Natural killer cell (primary cell): ENCODE data around the gene C1GALT1C1. TPM values are rescaled to one million over a fixed set of nuclear protein-coding genes. Genes with fewer than 3 reads are reported as not detected.

ENCODE experiments used
- ATAC-seq, 3 donors: fragments of 150-1000 bp in 2 of 3; fragments of 200-7000 bp in 1 of 3; cut with Tn5 transposase; 1 replicate in 1 of 3; 2 replicates in 2 of 3; pipeline ENCODE4 v1.10.0; 2021; ENCODE audit warnings: mild to moderate bottlenecking in 2 of 3, moderate library complexity in 2 of 3
- DNase-seq, 2 donors: peaks; one replicate each; pipeline versions ENCODE4 v3.0.0 to v3.0.0-alpha.2; 2013 to 2021; ENCODE audit warnings: mixed read lengths in 1 of 2
- H3K27ac ChIP-seq: one replicate; pipeline ENCODE4 v1.5.1; 2013; ENCODE audit warnings: mild to moderate bottlenecking, low read length
- H3K27me3 ChIP-seq: one replicate; pipeline ENCODE4 v1.6.1; 2013; ENCODE audit warnings: low read length; ENCODE audit not compliant: control insufficient read depth, insufficient read depth
- H3K36me3 ChIP-seq: one replicate; pipeline ENCODE4 v1.6.1; 2013; ENCODE audit warnings: low read length; ENCODE audit not compliant: control insufficient read depth, insufficient read depth
- H3K4me1 ChIP-seq: one replicate; pipeline ENCODE4 v1.6.1; 2013; ENCODE audit warnings: low read length; ENCODE audit not compliant: control insufficient read depth, insufficient read depth
- H3K4me3 ChIP-seq: one replicate; pipeline ENCODE4 v1.5.1; 2013; ENCODE audit warnings: low read length
- H3K9me3 ChIP-seq: one replicate; pipeline ENCODE4 v1.6.1; 2013; ENCODE audit warnings: low read length; ENCODE audit not compliant: control insufficient read depth, insufficient read depth
- H3K27ac Mint-ChIP-seq, 2 donors: one replicate each; pipeline ENCODE4 v1.8.0; 2022; ENCODE audit warnings: mild to moderate bottlenecking in 2 of 2, mixed read lengths in 2 of 2, moderate library complexity in 1 of 2
- H3K27me3 Mint-ChIP-seq, 2 donors: one replicate each; pipeline ENCODE4 v1.8.0; 2022; ENCODE audit warnings: low read depth in 2 of 2, mixed read lengths in 2 of 2
- H3K36me3 Mint-ChIP-seq: one replicate; pipeline ENCODE4 v1.8.0; 2022; ENCODE audit warnings: mixed read lengths
- H3K4me1 Mint-ChIP-seq, 2 donors: one replicate each; pipeline ENCODE4 v1.8.0; 2022; ENCODE audit warnings: mixed read lengths in 2 of 2
- H3K4me3 Mint-ChIP-seq: one replicate; pipeline ENCODE4 v1.8.0; 2022; ENCODE audit warnings: mild to moderate bottlenecking, moderate library complexity, mixed read lengths
- H3K9me3 Mint-ChIP-seq, 2 donors: one replicate each; pipeline ENCODE4 v1.8.0; 2022; ENCODE audit warnings: mixed read lengths in 2 of 2
- WGBS: methylation state at CpG from one replicate; pipeline ENCODE4 v1.1.7; 2013; ENCODE audit warnings: missing lambda C conversion rate; ENCODE audit not compliant: insufficient coverage; 5-methylcytosine and 5-hydroxymethylcytosine counted together
- intact Hi-C: fragments of 100-400 bp; cut with micrococcal nuclease; formaldehyde crosslinking; loops from one replicate; pipeline ENCODE4 v1.14.2; 2022
- total RNA-seq, 4 donors: library from RNA; stranded (reverse); fragments of 120-200 nt in 1 of 4; gene quantifications; one replicate each; pipeline versions ENCODE4 v1.2.3 to v1.2.4, GENCODE V29; 2013 to 2022
- TF ChIP-seq, protein P1 (sequence below): fragments of 200-600 bp; IDR thresholded peaks from one replicate; pipeline ENCODE4 v1.8.0; 2022; ENCODE audit warnings: antibody characterized with exemption

The C1GALT1C1 gene
- total RNA-seq: 1 to 10 TPM; 6.2 to 9.7 (median 6.7) TPM
- total RNA-seq (2013): 22.0 TPM

DNA sequence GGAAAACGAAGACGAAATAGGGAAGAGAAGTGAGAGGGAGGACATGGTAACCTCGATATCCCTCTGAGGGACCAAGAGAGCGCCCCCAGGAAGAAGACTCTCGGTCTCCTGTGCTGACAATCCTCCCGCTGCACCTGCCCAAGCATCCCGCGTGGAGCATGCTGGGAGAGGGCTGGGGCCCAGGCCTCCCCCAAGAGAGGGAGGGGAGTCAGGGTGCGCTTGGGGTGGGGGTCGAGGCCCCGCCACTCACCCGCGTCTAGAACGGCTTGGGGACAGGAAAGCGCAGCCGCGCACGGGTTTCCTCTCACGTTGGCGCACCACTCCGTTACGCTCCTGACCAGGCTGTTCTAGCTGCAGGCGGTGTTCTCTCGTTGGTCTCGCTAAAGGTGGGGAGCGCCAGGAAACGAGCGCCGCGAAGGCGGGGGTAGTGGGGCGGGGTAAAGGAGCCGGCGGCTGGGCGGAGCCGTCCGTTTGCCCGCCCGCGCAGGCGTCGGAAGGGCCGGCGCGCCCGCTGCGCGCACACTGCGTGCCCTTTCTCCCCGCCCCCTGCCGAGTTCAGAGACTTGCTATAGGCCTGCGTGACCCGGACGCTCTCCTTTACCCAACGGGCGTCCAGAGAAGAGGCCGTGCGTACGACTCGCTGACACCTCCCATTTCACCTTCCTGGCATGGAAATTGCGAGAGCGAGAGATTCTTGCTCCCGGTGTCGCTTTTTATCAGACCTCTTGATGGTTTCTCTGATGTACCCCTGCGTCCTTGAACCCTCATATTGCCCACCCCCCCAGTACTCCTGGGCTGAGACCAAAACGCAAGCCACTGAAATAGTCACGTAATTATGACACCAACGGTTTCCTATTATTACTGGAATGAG, at the start of gene C1GALT1C1:
Gene C1GALT1C1 (minus strand): TSS at position 388 of the 871 bp plus-strand sequence. CDS start 2,888 bp downstream, outside the sequence.
- Histone ChIP-seq H3K9me3 (no peaks in the 10 kb centered on the region), H3K4me3 (peak within 1 kb of the TSS; percentile 70), H3K27ac (peak within 1 kb of the TSS; percentile 98), H3K4me1 (peaks cover 6% of the 10 kb centered on the region), H3K36me3 (no peaks in the 10 kb centered on the region), H3K27me3 (no peaks in the 10 kb centered on the region)
- WGBS: under 1% methylated on average over 68 of the region's 68 CpGs
- Mint-ChIP-seq H3K27ac (peak within 1 kb of the TSS; percentile 92 to 99), H3K4me1 (peaks cover 5 to 10% of the 10 kb centered on the region in 2 donors), H3K36me3 (no peaks in the 10 kb centered on the region), H3K4me3 (peak within 1 kb of the TSS; percentile 93), H3K9me3 (no peaks in the 10 kb centered on the region), H3K27me3 (no peaks in the 10 kb centered on the region)
- DNase-seq (peak; percentile 83 to 95), ATAC-seq (peak; percentile 92 to 98 (median 93))
- intact Hi-C loops: loop anchor here (1.0 kb wide), 2 partner anchors 26 to 69 kb away; partner anchors contain the start of gene MCTS1
- TF ChIP-seq, protein P1, sequence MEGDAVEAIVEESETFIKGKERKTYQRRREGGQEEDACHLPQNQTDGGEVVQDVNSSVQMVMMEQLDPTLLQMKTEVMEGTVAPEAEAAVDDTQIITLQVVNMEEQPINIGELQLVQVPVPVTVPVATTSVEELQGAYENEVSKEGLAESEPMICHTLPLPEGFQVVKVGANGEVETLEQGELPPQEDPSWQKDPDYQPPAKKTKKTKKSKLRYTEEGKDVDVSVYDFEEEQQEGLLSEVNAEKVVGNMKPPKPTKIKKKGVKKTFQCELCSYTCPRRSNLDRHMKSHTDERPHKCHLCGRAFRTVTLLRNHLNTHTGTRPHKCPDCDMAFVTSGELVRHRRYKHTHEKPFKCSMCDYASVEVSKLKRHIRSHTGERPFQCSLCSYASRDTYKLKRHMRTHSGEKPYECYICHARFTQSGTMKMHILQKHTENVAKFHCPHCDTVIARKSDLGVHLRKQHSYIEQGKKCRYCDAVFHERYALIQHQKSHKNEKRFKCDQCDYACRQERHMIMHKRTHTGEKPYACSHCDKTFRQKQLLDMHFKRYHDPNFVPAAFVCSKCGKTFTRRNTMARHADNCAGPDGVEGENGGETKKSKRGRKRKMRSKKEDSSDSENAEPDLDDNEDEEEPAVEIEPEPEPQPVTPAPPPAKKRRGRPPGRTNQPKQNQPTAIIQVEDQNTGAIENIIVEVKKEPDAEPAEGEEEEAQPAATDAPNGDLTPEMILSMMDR: no peak

DNA sequence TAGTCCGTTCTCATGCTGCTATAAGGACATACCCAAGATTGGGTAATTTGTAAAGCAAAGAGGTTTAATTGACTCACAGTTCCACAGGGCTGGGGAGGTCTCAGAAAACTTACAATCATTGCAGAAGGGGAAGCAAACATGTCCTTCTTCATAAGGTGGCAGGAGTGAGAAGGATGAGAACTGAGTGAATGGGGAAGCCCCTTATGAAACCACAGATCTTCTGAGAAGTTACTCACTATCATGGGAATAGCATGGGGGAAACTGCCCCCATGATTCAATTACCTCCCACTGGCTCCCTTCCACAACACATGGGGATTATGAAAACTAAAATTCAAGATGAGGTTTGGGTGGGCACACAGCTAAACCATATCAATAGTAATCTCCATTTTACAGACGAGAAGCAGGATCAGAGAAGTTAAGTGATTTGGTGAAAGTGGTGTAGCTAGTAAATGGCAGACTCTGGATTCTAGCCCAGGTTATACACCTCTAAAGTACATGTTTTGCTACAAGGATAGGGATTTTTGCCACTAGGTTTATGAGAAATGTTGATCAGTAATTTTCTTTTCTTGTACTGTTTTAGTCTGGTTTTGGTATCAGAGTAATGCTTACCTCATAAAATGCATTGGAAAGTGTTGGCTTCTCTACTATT, 47.3 kb upstream of the C1GALT1C1 start:
- Mint-ChIP-seq H3K36me3 (no peaks in the 10 kb centered on the region), H3K4me1 (peaks cover 0 to 5% of the 10 kb centered on the region in 2 donors), H3K4me3 (no peak overlapping the region), H3K27ac (no peak overlapping the region), H3K27me3 (no peaks in the 10 kb centered on the region), H3K9me3 (no peaks in the 10 kb centered on the region)
- Histone ChIP-seq H3K27ac (no peak overlapping the region), H3K36me3 (no peaks in the 10 kb centered on the region), H3K9me3 (no peaks in the 10 kb centered on the region), H3K4me1 (no peaks in the 10 kb centered on the region), H3K4me3 (no peak overlapping the region), H3K27me3 (no peaks in the 10 kb centered on the region)
- ATAC-seq (peak in 1 of 3 donors; percentile 24), DNase-seq (no peak)
- no CpG with 5 or more reads among the region's 2 CpGs for WGBS
- intact Hi-C loops: no loop called here
- TF ChIP-seq, protein P1: no peak

DNA sequence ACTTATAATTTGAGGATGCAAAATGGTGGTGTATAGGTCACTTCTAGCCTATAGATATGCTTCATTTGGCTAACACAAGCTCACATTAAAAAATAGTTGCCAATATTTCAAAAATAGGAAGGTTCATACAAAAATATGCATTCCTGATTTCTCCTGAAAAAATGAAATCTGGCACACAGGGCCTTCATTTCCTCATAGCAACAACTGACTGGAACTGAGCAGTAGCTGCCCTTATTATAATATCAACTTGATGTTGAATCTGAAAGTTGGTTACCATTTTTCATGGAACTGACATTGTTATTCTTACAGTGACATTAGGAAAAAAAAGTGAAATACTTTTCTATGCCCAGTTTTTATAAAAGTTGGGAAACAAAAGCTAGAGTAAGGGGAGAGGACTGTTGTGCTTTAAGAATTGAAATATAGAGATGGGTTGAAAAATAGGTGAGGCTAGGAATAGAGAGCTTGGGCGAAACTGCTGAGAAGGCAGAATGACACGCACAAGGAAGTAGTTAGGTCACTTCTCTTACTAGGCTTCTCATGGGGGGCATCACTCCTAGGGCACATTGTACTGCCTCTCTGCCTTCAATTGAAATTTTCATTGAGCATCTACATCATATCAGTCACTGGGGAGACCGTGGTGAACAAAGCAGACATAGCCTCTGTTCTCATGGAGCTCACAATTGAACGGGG, 43.1 kb upstream of the C1GALT1C1 start:
- no peak for ATAC-seq
- H3K27ac Mint-ChIP-seq: no peak overlapping the region
- H3K4me1 Mint-ChIP-seq: no peaks in the 10 kb centered on the region
- H3K27me3 Mint-ChIP-seq: no peaks in the 10 kb centered on the region
- H3K9me3 Mint-ChIP-seq: no peaks in the 10 kb centered on the region
- no peaks in the 10 kb centered on the region for H3K36me3 ChIP-seq
- WGBS: 95% methylated on average over 3 of the region's 4 CpGs
- no peak overlapping the region for H3K27ac ChIP-seq
- no peak for DNase-seq
- intact Hi-C loops: no loop called here
- no peaks in the 10 kb centered on the region for H3K36me3 Mint-ChIP-seq
- H3K4me1 ChIP-seq: no peaks in the 10 kb centered on the region
- TF ChIP-seq, protein P1: no peak
- H3K27me3 ChIP-seq: no peaks in the 10 kb centered on the region
- H3K4me3 ChIP-seq: no peak overlapping the region
- no peaks in the 10 kb centered on the region for H3K9me3 ChIP-seq
- H3K4me3 Mint-ChIP-seq: no peak overlapping the region
